Measurements from ENCODE around the gene DYRK4.

Gene DYRK4

GRCh38 chr12:4530160-4530559 lies 31.8 kb upstream of the DYRK4 start:
- Histone ChIP-seq H3K9me3 (ENCODE audit: control insufficient read depth, insufficient read depth, low read length) (no peaks in the 10 kb centered on the region), H3K36me3 (ENCODE audit: control insufficient read depth, low read length) (peaks cover 39% of the 10 kb centered on the region), H4K20me1 (ENCODE audit: control insufficient read depth, insufficient read depth, low read depth, low read length) (no peaks in the 10 kb centered on the region), H3K27ac (ENCODE audit: low read depth, low read length) (peak overlapping the region; percentile 31), H3K79me2 (ENCODE audit: control insufficient read depth, low read length) (no peaks in the 10 kb centered on the region), H3K27me3 (ENCODE audit: control insufficient read depth, low read length) (no peaks in the 10 kb centered on the region), H3K4me3 (ENCODE audit: low read length) (no peak overlapping the region), H3K9me2 (replicated peaks; ENCODE audit: control insufficient read depth, low read length) (no peaks in the 10 kb centered on the region), H3K4me2 (ENCODE audit: low read length) (peak overlapping the region; percentile 34), H3F3A (ENCODE audit: control insufficient read depth, insufficient read depth) (peaks cover 11% of the 10 kb centered on the region; the same call in 1 of the 2 replicates), H3K4me1 (ENCODE audit: control insufficient read depth, low read length) (peaks cover 32% of the 10 kb centered on the region)
- TF ChIP-seq EZH2phosphoT487 (IDR thresholded peaks at IDR 0.05; ENCODE audit: borderline replicate concordance, low read length) = no peak
- TF ChIP-seq, protein P1, sequence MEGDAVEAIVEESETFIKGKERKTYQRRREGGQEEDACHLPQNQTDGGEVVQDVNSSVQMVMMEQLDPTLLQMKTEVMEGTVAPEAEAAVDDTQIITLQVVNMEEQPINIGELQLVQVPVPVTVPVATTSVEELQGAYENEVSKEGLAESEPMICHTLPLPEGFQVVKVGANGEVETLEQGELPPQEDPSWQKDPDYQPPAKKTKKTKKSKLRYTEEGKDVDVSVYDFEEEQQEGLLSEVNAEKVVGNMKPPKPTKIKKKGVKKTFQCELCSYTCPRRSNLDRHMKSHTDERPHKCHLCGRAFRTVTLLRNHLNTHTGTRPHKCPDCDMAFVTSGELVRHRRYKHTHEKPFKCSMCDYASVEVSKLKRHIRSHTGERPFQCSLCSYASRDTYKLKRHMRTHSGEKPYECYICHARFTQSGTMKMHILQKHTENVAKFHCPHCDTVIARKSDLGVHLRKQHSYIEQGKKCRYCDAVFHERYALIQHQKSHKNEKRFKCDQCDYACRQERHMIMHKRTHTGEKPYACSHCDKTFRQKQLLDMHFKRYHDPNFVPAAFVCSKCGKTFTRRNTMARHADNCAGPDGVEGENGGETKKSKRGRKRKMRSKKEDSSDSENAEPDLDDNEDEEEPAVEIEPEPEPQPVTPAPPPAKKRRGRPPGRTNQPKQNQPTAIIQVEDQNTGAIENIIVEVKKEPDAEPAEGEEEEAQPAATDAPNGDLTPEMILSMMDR (IDR thresholded peaks at IDR 0.05; ENCODE audit: low read depth, low read length, poor library complexity, severe bottlenecking) = no peak

GRCh38 chr12:4530982-4531586 lies 30.9 kb upstream of the DYRK4 start:
- no peak for TF ChIP-seq EZH2phosphoT487 (IDR thresholded peaks at IDR 0.05; ENCODE audit: borderline replicate concordance, low read length)
- TF ChIP-seq, protein P1 (IDR thresholded peaks at IDR 0.05; ENCODE audit: low read depth, low read length, poor library complexity, severe bottlenecking) = no peak

DNA sequence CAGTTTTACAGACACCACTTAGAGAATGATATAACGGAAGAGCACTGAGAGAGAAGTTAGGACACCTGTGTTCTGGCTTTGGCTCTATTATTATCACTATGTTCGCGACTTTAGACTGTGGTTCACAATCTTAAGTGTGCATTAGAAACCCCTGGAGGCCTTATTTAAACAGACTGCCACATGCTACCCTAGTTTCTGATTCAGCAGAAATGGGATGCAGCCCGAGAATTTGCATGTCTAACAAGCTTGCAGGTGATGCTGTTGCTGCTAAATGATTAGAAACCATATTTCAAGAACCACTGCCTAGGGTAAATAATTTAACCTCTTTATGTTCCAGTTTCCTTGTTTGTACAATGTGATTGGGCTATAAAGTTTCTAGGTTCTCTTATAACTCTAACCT lies 26.9 kb upstream of the DYRK4 start:
- H3K36me3 ChIP-seq (ENCODE audit: control insufficient read depth, low read length) = peaks cover 35% of the 10 kb centered on the region
- H3K4me3 ChIP-seq (ENCODE audit: low read length) = peak overlapping the region; percentile 23
- H3F3A ChIP-seq (ENCODE audit: control insufficient read depth, insufficient read depth) = peaks cover 10% of the 10 kb centered on the region
- peak overlapping the region; percentile 53 for H3K4me2 ChIP-seq (ENCODE audit: low read length)
- peak overlapping the region; percentile 67 for H3K27ac ChIP-seq (ENCODE audit: low read depth, low read length)
- no peaks in the 10 kb centered on the region for H3K9me3 ChIP-seq (ENCODE audit: control insufficient read depth, insufficient read depth, low read length)
- no peaks in the 10 kb centered on the region for H3K9me2 ChIP-seq (replicated peaks; ENCODE audit: control insufficient read depth, low read length)
- H3K79me2 ChIP-seq (ENCODE audit: control insufficient read depth, low read length) = peaks cover 35% of the 10 kb centered on the region
- H4K20me1 ChIP-seq (ENCODE audit: control insufficient read depth, insufficient read depth, low read depth, low read length) = peaks cover 6% of the 10 kb centered on the region; the same call in 1 of the 2 replicates
- H3K27me3 ChIP-seq (ENCODE audit: control insufficient read depth, low read length) = no peaks in the 10 kb centered on the region
- no peak for TF ChIP-seq EZH2phosphoT487 (IDR thresholded peaks at IDR 0.05; ENCODE audit: borderline replicate concordance, low read length)
- TF ChIP-seq, protein P1 (IDR thresholded peaks at IDR 0.05; ENCODE audit: low read depth, low read length, poor library complexity, severe bottlenecking) = no peak
- H3K4me1 ChIP-seq (ENCODE audit: control insufficient read depth, low read length) = peaks cover 59% of the 10 kb centered on the region

More at GRCh38 chr12:4530982-4531586, 30.9 kb upstream of the DYRK4 start:
- H3K27me3 ChIP-seq (ENCODE audit: control insufficient read depth, low read length) = no peaks in the 10 kb centered on the region
- H3K4me1 ChIP-seq (ENCODE audit: control insufficient read depth, low read length) = peaks cover 40% of the 10 kb centered on the region
- peaks cover 37% of the 10 kb centered on the region for H3K36me3 ChIP-seq (ENCODE audit: control insufficient read depth, low read length)
- H3K27ac ChIP-seq (ENCODE audit: low read depth, low read length) = no peak overlapping the region
- H3K4me3 ChIP-seq (ENCODE audit: low read length) = no peak overlapping the region
- peaks cover 17% of the 10 kb centered on the region for H3F3A ChIP-seq (ENCODE audit: control insufficient read depth, insufficient read depth)
- H4K20me1 ChIP-seq (ENCODE audit: control insufficient read depth, insufficient read depth, low read depth, low read length) = no peaks in the 10 kb centered on the region
- no peaks in the 10 kb centered on the region for H3K9me2 ChIP-seq (replicated peaks; ENCODE audit: control insufficient read depth, low read length)
- no peaks in the 10 kb centered on the region for H3K79me2 ChIP-seq (ENCODE audit: control insufficient read depth, low read length)
- no peak overlapping the region for H3K4me2 ChIP-seq (ENCODE audit: low read length)
- no peaks in the 10 kb centered on the region for H3K9me3 ChIP-seq (ENCODE audit: control insufficient read depth, insufficient read depth, low read length)

Data from DOHH2 (cell line).